GM23338 (cell line): ENCODE results near the gene ZFYVE16. TPM values are rescaled to one million over a fixed set of nuclear protein-coding genes. Genes with fewer than 3 reads are reported as not detected.

ENCODE experiments used
- ATAC-seq: fragments of 200-7000 bp; cut with Tn5 transposase; 3 replicates; pipeline ENCODE4 v1.9.1; 2020
- DNase-seq: peaks from one replicate; pipeline ENCODE4 v3.0.0-alpha.2; 2015; ENCODE audit warnings: low spot score
- H2AFZ ChIP-seq: fragments of 200-600 bp; sonication (generic); 2 replicates; pipeline ENCODE4 v1.8.0; 2016; ENCODE audit warnings: antibody characterized with exemption, mild to moderate bottlenecking, moderate library complexity
- H3F3A ChIP-seq: fragments of 200-600 bp; sonication (generic); replicated peaks from 2 replicates; pipeline ENCODE4 v1.8.0; 2017; ENCODE audit warnings: antibody characterized with exemption, mixed run types, low read depth
- H3K27ac ChIP-seq: fragments of 200-600 bp; sonication (generic); 2 replicates; pipeline ENCODE4 v1.6.1; 2016; ENCODE audit warnings: low read depth
- H3K27me3 ChIP-seq: fragments of 200-600 bp; sonication (generic); 2 replicates; pipeline ENCODE4 v1.8.0; 2016; ENCODE audit warnings: mild to moderate bottlenecking, mixed run types, moderate library complexity; ENCODE audit not compliant: insufficient read depth
- H3K36me3 ChIP-seq: fragments of 200-600 bp; sonication (generic); 2 replicates; pipeline ENCODE4 v1.8.0; 2016; ENCODE audit warnings: mild to moderate bottlenecking; ENCODE audit not compliant: insufficient read depth
- H3K4me1 ChIP-seq: fragments of 200-600 bp; sonication (generic); 2 replicates; pipeline ENCODE4 v1.8.0; 2016; ENCODE audit warnings: mild to moderate bottlenecking, moderate library complexity; ENCODE audit not compliant: insufficient read depth
- H3K4me2 ChIP-seq: fragments of 200-600 bp; sonication (generic); 2 replicates; pipeline ENCODE4 v1.7.1; 2017; ENCODE audit warnings: mixed run types
- H3K4me3 ChIP-seq: fragments of 200-600 bp; sonication (generic); 2 replicates; pipeline ENCODE4 v1.6.1; 2016; ENCODE audit warnings: mixed run types
- H3K79me2 ChIP-seq: fragments of 200-600 bp; sonication (generic); replicated peaks from 2 replicates; pipeline ENCODE4 v1.8.0; 2017; ENCODE audit warnings: mild to moderate bottlenecking; ENCODE audit not compliant: insufficient read depth
- H3K9me2 ChIP-seq: fragments of 200-600 bp; sonication (generic); 2 replicates; pipeline ENCODE4 v1.8.0; 2017; ENCODE audit not compliant: insufficient read depth
- H4K20me1 ChIP-seq: fragments of 200-600 bp; sonication (generic); replicated peaks from 2 replicates; pipeline ENCODE4 v1.8.0; 2017; ENCODE audit warnings: mild to moderate bottlenecking; ENCODE audit not compliant: insufficient read depth
- H3K27ac Mint-ChIP-seq: 2 replicates; pipeline ENCODE4 v1.8.0; 2020; ENCODE audit warnings: inconsistent platforms, mild to moderate bottlenecking, moderate library complexity, mixed read lengths
- H3K27me3 Mint-ChIP-seq: 3 replicates; pipeline ENCODE4 v1.8.0; 2022; ENCODE audit warnings: low read depth, mild to moderate bottlenecking, moderate library complexity, mixed read lengths, inconsistent platforms; ENCODE audit not compliant: insufficient read depth, poor library complexity
- H3K36me3 Mint-ChIP-seq: 3 replicates; pipeline ENCODE4 v1.8.0; 2021; ENCODE audit warnings: low read depth, mild to moderate bottlenecking, inconsistent platforms, moderate library complexity, mixed read lengths
- H3K4me1 Mint-ChIP-seq: 3 replicates; pipeline ENCODE4 v1.8.0; 2020; ENCODE audit warnings: mild to moderate bottlenecking, inconsistent platforms, mixed read lengths
- H3K4me3 Mint-ChIP-seq: 3 replicates; pipeline ENCODE4 v1.8.0; 2021; ENCODE audit warnings: moderate library complexity, mild to moderate bottlenecking, inconsistent platforms, mixed read lengths
- H3K9me3 Mint-ChIP-seq: 3 replicates; pipeline ENCODE4 v1.8.0; 2020; ENCODE audit warnings: moderate library complexity, mild to moderate bottlenecking, inconsistent platforms, mixed read lengths
- CREB1 ChIP-seq: fragments of 250-450 bp; sonication (Bioruptor Pico); IDR thresholded peaks from 2 replicates; pipeline ENCODE4 v1.5.0; 2020; ENCODE audit warnings: low read depth, mild to moderate bottlenecking, moderate library complexity
- CTCF ChIP-seq, 2 experiments: fragments of 200-600 bp in 1 of 2; sonication (generic) in 1 of 2; conservative IDR thresholded peaks; 2 replicates each; pipeline versions ENCODE4 v1.5.1 to v1.6.1; 2016 to 2017; ENCODE audit warnings: antibody characterized with exemption in 2 of 2, low read depth in 2 of 2, mild to moderate bottlenecking in 2 of 2, moderate library complexity in 1 of 2
- ETS1 ChIP-seq: IDR thresholded peaks from 2 replicates; pipeline ENCODE4 v1.6.1; 2016; ENCODE audit warnings: antibody characterized with exemption
- EZH2 ChIP-seq: fragments of 200-600 bp; sonication (generic); IDR thresholded peaks from one replicate; pipeline ENCODE4 v1.8.0; 2017; ENCODE audit warnings: antibody characterized with exemption, mild to moderate bottlenecking, low read depth; ENCODE audit not compliant: unreplicated experiment
- EZH2phosphoT487 ChIP-seq: fragments of 200-600 bp; sonication (generic); IDR thresholded peaks from one replicate; pipeline ENCODE4 v1.8.1; 2018; ENCODE audit warnings: antibody characterized with exemption; ENCODE audit not compliant: unreplicated experiment
- JUNB ChIP-seq: IDR thresholded peaks from one replicate; pipeline ENCODE4 v1.6.1; 2016; ENCODE audit warnings: antibody characterized with exemption; ENCODE audit not compliant: unreplicated experiment
- NANOG ChIP-seq: IDR thresholded peaks from 2 replicates; pipeline ENCODE4 v1.6.1; 2016; ENCODE audit warnings: antibody characterized with exemption, borderline replicate concordance
- POLR2AphosphoS5 ChIP-seq: IDR thresholded peaks from 2 replicates; pipeline ENCODE4 v1.6.1; 2016; ENCODE audit warnings: antibody characterized with exemption, low read depth
- STAT1 ChIP-seq: IDR thresholded peaks from one replicate; pipeline ENCODE4 v1.6.1; 2016; ENCODE audit warnings: antibody characterized with exemption; ENCODE audit not compliant: unreplicated experiment
- ZNF114 ChIP-seq: fragments of 250-450 bp; sonication (Bioruptor Pico); IDR thresholded peaks from 2 replicates; pipeline ENCODE4 v1.5.0; 2020; ENCODE audit warnings: mild to moderate bottlenecking, moderate library complexity
- ZNF331 ChIP-seq: fragments of 250-450 bp; sonication (Bioruptor Pico); IDR thresholded peaks from 2 replicates; pipeline ENCODE4 v1.5.0; 2020; ENCODE audit warnings: low read depth, mild to moderate bottlenecking, moderate library complexity
- polyA plus RNA-seq: library from polyadenylated mRNA; unstranded; fragments of >200 nt; fragmentation: Nextera tagmentation; extraction: Ambion mirVana; gene quantifications from 2 replicates; pipeline ENCODE4 v1.2.1, GENCODE V29; 2016
- total RNA-seq: library from RNA; depleted of rRNA; stranded (reverse); fragments of >200 nt; shearing (Covaris generic); gene quantifications from 2 replicates; pipeline ENCODE4 v1.2.3, GENCODE V29; 2014

The ZFYVE16 gene
- total and polyA plus RNA-seq, 2 experiments from 2014 or later, result 24.2 to 26.6 TPM

GRCh38 chr5:80463269-80463668 lies 55.4 kb downstream of the ZFYVE16 start:
- Mint-ChIP-seq H3K27me3 (no peaks in the 10 kb centered on the region), H3K4me3 (no peak overlapping the region), H3K27ac (no peak overlapping the region), H3K9me3 (peaks cover 35% of the 10 kb centered on the region), H3K36me3 (peaks cover 77% of the 10 kb centered on the region), H3K4me1 (peaks cover 3% of the 10 kb centered on the region; the same call in 2 of the 3 replicates)
- 0 out of 2 replicates have a peak, but pooled peaks cover 6% of the 10 kb centered on the region for H3K36me3 ChIP-seq
- H3K4me3 ChIP-seq, result no peak overlapping the region
- H3K9me2 ChIP-seq, result 0 out of 2 replicates have a peak, but pooled peaks cover 4% of the 10 kb centered on the region
- H3K4me2 ChIP-seq, result no peak overlapping the region
- TF ChIP-seq EZH2phosphoT487 (no peak), CTCF (conservative IDR thresholded peaks at IDR 0.05; ENCODE audit: low read depth in 2 of 2) (no peak), CREB1 (CRISPR knock-in tag) (no peak), EZH2 (no peak), JUNB (no peak), ZNF331 (no peak), ZNF114 (CRISPR knock-in tag) (no peak), POLR2AphosphoS5 (no peak), NANOG (no peak)
- no peak overlapping the region for H3K27ac ChIP-seq
- H4K20me1 ChIP-seq, result no peaks in the 10 kb centered on the region
- 0 out of 2 replicates have a peak, but pooled peaks cover 4% of the 10 kb centered on the region for H3K4me1 ChIP-seq
- no peak for DNase-seq
- no peaks in the 10 kb centered on the region for H3F3A ChIP-seq
- H3K27me3 ChIP-seq, result no peaks in the 10 kb centered on the region
- no peaks in the 10 kb centered on the region for H3K79me2 ChIP-seq
- no peak overlapping the region for H2AFZ ChIP-seq
- ATAC-seq, result no peak

- Histone ChIP-seq H2AFZ (no peak overlapping the region), H3F3A (no peaks in the 10 kb centered on the region), H3K36me3 (no peaks in the 10 kb centered on the region), H3K4me2 (no peak overlapping the region), H3K27me3 (no peaks in the 10 kb centered on the region), H4K20me1 (no peaks in the 10 kb centered on the region), H3K27ac (0 out of 2 replicates have a peak overlapping the region, but pooled peaks have one; percentile 27), H3K79me2 (no peaks in the 10 kb centered on the region), H3K4me1 (0 out of 2 replicates have a peak, but pooled peaks cover 4% of the 10 kb centered on the region), H3K4me3 (no peak overlapping the region), H3K9me2 (0 out of 2 replicates have a peak, but pooled peaks cover 4% of the 10 kb centered on the region)
- Mint-ChIP-seq H3K27me3 (peaks cover 3% of the 10 kb centered on the region), H3K36me3 (peaks cover 80% of the 10 kb centered on the region), H3K27ac (peak overlapping the region; percentile 60), H3K4me1 (peaks cover 3% of the 10 kb centered on the region; the same call in 2 of the 3 replicates), H3K9me3 (peaks cover 50% of the 10 kb centered on the region), H3K4me3 (no peak overlapping the region)
- no peak for DNase-seq
- ATAC-seq, result no peak
- TF ChIP-seq STAT1 (no peak), CTCF (conservative IDR thresholded peaks at IDR 0.05; ENCODE audit: low read depth in 2 of 2) (no peak), ETS1 (no peak), EZH2phosphoT487 (no peak), NANOG (no peak)
Observed at GRCh38 chr5:80466669-80467485, 59.0 kb downstream of the ZFYVE16 start.
